ENCODE results near the gene ENG. TPM values are rescaled to one million over a fixed set of nuclear protein-coding genes. Genes with fewer than 3 reads are reported as not detected.

ENG gene
- total and polyA plus RNA-seq, 2 of the 4 experiments (the other 2 are of a cell fraction): 3.6 to 83.3 TPM

GRCh38 chr9:127813686-127814226, 40.7 kb downstream of the ENG start (continued):
- no peak for TF ChIP-seq USF2 (IDR thresholded peaks at IDR 0.05; ENCODE audit: low read depth, low read length)
- TF ChIP-seq BHLHE40 (IDR thresholded peaks at IDR 0.05; ENCODE audit: low read depth, low read length): no peak

GRCh38 chr9:127812936-127813675, 41.4 kb downstream of the ENG start:
- H3K4me3 ChIP-seq (ENCODE audit: insufficient read depth, low read depth, low read length): no peak overlapping the region
- ChIA-PET CTCF (no interaction called here), POLR2A (ENCODE audit: unreplicated experiment) (no interaction called here)
- H3K18ac ChIP-seq (ENCODE audit: low read depth, low read length): no peak overlapping the region
- H4K5ac ChIP-seq (ENCODE audit: low read depth, low read length): no peak overlapping the region
- 91% methylated on average over 6 of the region's 19 CpGs; no CpG with 5 or more reads in 1 of the 2 experiments for WGBS, 2 experiments (ENCODE audit: extremely low coverage in 2 of 2, insufficient read length in 1 of 2)
- no peaks in the 10 kb centered on the region for H3K9me3 ChIP-seq (ENCODE audit: control insufficient read depth, insufficient read depth, low read length)
- H3K27ac ChIP-seq (ENCODE audit: insufficient read depth, low read length): no peak overlapping the region
- peaks cover 79% of the 10 kb centered on the region for H3K36me3 ChIP-seq (ENCODE audit: control insufficient read depth, insufficient read depth, low read length)
- H4K20me1 ChIP-seq (ENCODE audit: insufficient read depth, low read length): peaks cover 19% of the 10 kb centered on the region
- no peak overlapping the region for H2AK5ac ChIP-seq (ENCODE audit: low read depth, low read length)
- H2BK120ac ChIP-seq (ENCODE audit: low read depth, low read length): no peak overlapping the region
- no peak overlapping the region for H3K9ac ChIP-seq (ENCODE audit: low read depth, low read length)
- no peak overlapping the region for H4K91ac ChIP-seq (ENCODE audit: insufficient read depth, low read depth, low read length)
- H2AFZ ChIP-seq (replicated peaks; ENCODE audit: low read length, poor library complexity): no peak overlapping the region
- DNase-seq (no peak), ATAC-seq (ENCODE audit: low read depth) (no peak)
- dilution Hi-C loops (cut with HindIII; ENCODE audit: low sequenced_read_pairs, unreplicated experiment): no loop called here
- H4K8ac ChIP-seq (ENCODE audit: low read depth in 2 of 2, low read length in 2 of 2): no peak overlapping the region
- no peaks in the 10 kb centered on the region; the same call in 1 of the 2 replicates for H3K9me1 ChIP-seq (ENCODE audit: insufficient read depth, low read length)
- H3K56ac ChIP-seq (ENCODE audit: extremely low read depth, insufficient read depth, low read length): no peak overlapping the region
- no peak overlapping the region for H3K4ac ChIP-seq (ENCODE audit: low read depth, low read length)
- no peaks in the 10 kb centered on the region for H3K27me3 ChIP-seq (ENCODE audit: control insufficient read depth, insufficient read depth, low read length)
- in situ Hi-C loops (cut with MboI; ENCODE audit: low sequenced_read_pairs): no loop called here
- H3K23ac ChIP-seq (ENCODE audit: low read depth, low read length): no peak overlapping the region
- BruUV-seq (replicated peaks): no TSS peak
- no peak overlapping the region for H3K4me2 ChIP-seq (ENCODE audit: low read depth, low read length)
- intact Hi-C loops (cut with micrococcal nuclease): no loop called here
- peaks cover 11% of the 10 kb centered on the region; the same call in 1 of the 2 replicates for H3K4me1 ChIP-seq (ENCODE audit: control insufficient read depth, insufficient read depth, low read length)
- no peak overlapping the region for H2AK9ac ChIP-seq (replicated peaks; ENCODE audit: low read depth, low read length, poor library complexity)
- H2BK5ac ChIP-seq (ENCODE audit: low read depth, low read length, poor library complexity, severe bottlenecking): no peak overlapping the region
- H2BK20ac ChIP-seq (ENCODE audit: low read depth, low read length): no peak overlapping the region
- no peak overlapping the region for H3K14ac ChIP-seq (replicated peaks; ENCODE audit: low read depth, low read length)
- H2BK15ac ChIP-seq (ENCODE audit: low read depth, low read length): no peak overlapping the region
- H3K79me1 ChIP-seq (ENCODE audit: low read depth in 1 of 2, low read length in 2 of 2): peaks cover 15 to 25% of the 10 kb centered on the region in 2 experiments
- no peak for TF ChIP-seq RCOR1 (IDR thresholded peaks at IDR 0.05; ENCODE audit: insufficient replicate concordance, low read length)
- TF ChIP-seq MXI1 (IDR thresholded peaks at IDR 0.05; ENCODE audit: borderline replicate concordance, low read depth, low read length): no peak
- no peak for TF ChIP-seq SMC3 (IDR thresholded peaks at IDR 0.05; ENCODE audit: low read depth, low read length)
- no peak for TF ChIP-seq POLR2A (IDR thresholded peaks at IDR 0.05; ENCODE audit: low read depth, low read length)
- no peak for TF ChIP-seq FOS (IDR thresholded peaks at IDR 0.05; ENCODE audit: low read depth, low read length)
- TF ChIP-seq MAZ (IDR thresholded peaks at IDR 0.05; ENCODE audit: borderline replicate concordance, low read depth, low read length): no peak
- TF ChIP-seq RFX5 (IDR thresholded peaks at IDR 0.05; ENCODE audit: low read depth, low read length): no peak
- no peak for TF ChIP-seq NFE2L2 (IDR thresholded peaks at IDR 0.05; ENCODE audit: low read depth, low read length)
- TF ChIP-seq CHD1 (IDR thresholded peaks at IDR 0.05; ENCODE audit: low read depth, low read length): no peak
- TF ChIP-seq ELK1 (IDR thresholded peaks at IDR 0.05; ENCODE audit: borderline replicate concordance, low read depth, low read length): no peak
- TF ChIP-seq CEBPB (IDR thresholded peaks at IDR 0.05; ENCODE audit: low read depth, low read length): no peak
- no peak for TF ChIP-seq MAFK (IDR thresholded peaks at IDR 0.05; ENCODE audit: low read depth, low read length)
- no peak for TF ChIP-seq RAD21 (IDR thresholded peaks at IDR 0.05; ENCODE audit: low read length)
